Measurements from ENCODE around the gene RXRA.

RXRA gene

DNA sequence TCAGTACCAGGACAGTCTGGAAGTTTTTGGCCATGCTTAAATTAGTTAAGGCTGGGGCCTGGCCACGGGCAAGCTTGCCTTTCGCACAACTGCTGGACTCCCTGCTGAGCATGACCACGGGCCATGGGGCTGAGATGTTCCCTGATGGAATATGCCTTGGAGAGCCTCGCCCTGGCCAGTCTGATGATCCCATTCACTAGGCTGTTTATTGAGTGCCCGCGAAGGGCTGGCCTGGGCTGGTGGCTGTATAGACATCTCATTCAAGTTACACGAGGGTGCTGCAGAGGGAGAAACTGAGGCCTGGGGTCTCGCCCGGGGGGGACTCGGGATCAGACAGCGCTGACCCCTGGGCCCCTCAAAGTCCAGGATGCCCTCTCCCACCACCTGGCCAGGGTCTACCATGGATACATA, 7.8 kb upstream of the RXRA start:
- DNase-seq (ENCODE audit: low read depth) = no peak
- no peak overlapping the region for H3K4me3 ChIP-seq (ENCODE audit: low read length)
- TF ChIP-seq, protein P1, sequence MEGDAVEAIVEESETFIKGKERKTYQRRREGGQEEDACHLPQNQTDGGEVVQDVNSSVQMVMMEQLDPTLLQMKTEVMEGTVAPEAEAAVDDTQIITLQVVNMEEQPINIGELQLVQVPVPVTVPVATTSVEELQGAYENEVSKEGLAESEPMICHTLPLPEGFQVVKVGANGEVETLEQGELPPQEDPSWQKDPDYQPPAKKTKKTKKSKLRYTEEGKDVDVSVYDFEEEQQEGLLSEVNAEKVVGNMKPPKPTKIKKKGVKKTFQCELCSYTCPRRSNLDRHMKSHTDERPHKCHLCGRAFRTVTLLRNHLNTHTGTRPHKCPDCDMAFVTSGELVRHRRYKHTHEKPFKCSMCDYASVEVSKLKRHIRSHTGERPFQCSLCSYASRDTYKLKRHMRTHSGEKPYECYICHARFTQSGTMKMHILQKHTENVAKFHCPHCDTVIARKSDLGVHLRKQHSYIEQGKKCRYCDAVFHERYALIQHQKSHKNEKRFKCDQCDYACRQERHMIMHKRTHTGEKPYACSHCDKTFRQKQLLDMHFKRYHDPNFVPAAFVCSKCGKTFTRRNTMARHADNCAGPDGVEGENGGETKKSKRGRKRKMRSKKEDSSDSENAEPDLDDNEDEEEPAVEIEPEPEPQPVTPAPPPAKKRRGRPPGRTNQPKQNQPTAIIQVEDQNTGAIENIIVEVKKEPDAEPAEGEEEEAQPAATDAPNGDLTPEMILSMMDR (conservative IDR thresholded peaks at IDR 0.05; ENCODE audit: low read length) = no peak

DNA sequence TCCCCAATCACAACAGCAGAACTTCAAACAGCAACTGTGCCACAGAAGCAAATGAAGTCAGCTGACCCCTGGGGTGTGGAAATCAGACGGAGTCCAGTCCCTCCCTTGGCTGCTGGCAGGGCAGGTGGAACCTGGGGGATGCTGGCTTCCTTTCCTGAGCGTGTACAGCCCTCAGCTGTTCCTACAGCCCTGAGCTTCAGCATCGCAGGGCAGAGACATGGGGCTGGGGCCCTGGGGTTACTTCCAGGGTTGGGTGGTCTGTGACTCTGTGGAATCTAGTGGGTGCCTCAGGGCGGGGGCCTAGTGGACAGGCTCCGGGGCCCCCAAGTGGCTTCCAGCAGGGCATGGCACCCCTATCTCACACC, 7.3 kb upstream of the RXRA start:
- TF ChIP-seq, protein P1 (conservative IDR thresholded peaks at IDR 0.05; ENCODE audit: low read length) = no peak
- H3K4me3 ChIP-seq (ENCODE audit: low read length) = no peak overlapping the region
- no peak for DNase-seq (ENCODE audit: low read depth)

DNA sequence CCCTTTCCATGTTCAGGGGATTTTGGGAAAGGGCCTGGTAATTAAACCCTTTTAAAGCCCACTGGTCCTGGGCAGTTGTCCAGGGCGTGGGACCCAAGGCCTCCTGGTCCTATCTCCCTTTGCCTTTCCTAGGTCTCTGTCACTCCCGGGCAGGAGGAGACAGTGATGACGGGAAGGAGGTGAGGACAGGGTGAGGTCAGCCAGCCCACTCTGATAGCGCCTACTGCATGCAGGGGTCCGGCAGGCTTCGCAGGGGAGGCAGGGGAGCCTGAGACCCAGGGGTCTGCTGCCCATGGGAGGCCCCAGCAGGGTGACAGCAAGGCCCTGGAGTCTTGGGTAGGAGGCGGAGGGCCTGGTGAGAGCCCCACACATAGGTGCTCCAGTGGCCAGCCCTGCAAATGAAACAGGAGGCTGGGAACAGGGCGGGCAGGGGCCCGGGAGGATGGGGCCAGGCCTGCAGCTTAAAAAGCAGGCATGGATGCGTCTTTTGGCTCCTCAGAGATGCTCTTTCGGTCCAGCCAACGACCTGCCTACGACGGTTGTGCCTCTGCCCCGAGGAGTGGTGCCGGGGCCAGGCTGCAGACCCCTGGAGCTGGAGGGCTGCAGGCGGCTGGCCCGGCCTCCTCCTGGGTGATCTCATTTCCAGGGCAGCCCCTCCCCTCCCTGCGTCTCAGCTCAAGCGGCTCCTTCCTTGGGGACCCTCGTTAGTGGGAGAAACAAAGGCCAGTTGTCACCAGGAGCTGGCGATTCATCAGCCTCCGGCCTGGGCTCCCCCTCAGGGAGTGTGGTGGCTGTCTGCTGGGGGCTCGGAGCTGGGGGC, 6.7 kb upstream of the RXRA start:
- H3K4me3 ChIP-seq (ENCODE audit: low read length) = no peak overlapping the region
- no peak for DNase-seq (ENCODE audit: low read depth)
- TF ChIP-seq, protein P1 (conservative IDR thresholded peaks at IDR 0.05; ENCODE audit: low read length) = no peak

DNA sequence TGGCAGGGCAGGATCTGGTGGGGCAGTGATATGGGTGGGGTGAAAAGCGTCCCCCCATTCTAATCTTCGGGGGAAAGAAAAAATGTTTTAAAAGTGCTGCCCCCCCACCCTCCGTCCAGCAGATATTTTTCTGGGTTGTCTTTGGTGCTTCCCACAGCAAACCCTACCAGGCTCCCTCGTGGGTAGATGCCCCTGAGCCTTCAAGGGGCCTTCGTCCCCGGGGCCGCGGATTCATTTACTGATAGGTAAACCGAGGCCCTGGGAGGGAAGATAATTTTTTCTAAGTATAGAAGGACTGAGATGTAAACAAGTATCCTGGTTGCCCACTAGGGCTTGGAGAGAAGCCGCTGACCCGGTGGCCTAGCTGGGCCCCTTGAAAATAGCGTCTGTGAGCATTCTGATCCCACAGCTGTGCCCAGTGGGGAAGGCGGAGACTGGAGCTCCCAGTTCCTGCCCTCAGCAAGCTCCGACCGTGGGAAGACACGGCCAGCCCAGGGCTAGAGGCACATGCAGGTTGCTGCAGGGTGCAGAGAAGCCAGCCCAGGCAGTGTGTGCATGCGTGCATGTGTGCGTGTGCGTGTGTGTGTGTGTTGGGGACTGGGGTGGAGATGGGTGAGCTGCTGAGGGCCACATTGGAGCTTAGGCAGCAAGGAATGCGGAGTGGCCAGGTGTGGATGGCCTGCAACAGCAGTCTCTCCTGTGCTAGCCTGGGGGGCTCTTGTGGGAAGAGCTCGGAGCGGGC, 6.0 kb upstream of the RXRA start:
- no peak for DNase-seq (ENCODE audit: low read depth)
- TF ChIP-seq, protein P1 (conservative IDR thresholded peaks at IDR 0.05; ENCODE audit: low read length) = no peak
- H3K4me3 ChIP-seq (ENCODE audit: low read length) = no peak overlapping the region

DNA sequence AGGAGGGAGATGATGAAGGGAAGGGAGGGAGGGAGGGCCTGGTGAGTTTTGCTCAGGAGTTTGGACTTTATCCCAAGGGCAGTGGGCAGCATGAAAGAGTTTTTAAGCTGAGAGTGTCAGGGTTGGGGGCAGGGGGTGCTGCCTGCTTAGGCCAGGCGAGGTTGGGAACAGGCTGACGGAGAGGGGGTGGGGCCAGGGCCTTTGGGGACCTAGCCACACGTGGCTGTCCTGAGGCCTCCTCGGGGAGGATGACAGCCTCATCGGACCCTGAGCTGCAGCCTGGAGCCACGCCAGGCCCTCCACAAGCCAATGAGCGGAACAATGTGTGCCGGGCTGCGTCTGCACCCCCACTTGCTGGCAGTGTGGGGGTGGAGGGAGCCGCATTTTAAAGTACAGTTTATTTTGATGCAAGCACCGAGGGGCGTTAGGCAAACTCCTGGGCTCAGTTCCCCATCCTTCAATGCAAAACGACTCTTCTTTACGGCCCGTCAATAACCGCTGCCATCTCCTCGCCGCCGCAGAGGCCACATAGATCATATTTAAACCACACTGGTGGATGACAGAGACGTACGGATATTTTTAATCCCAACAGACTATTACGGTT, 5.3 kb upstream of the RXRA start:
- no peak for DNase-seq (ENCODE audit: low read depth)
- TF ChIP-seq, protein P1 (conservative IDR thresholded peaks at IDR 0.05; ENCODE audit: low read length) = no peak
- no peak overlapping the region for H3K4me3 ChIP-seq (ENCODE audit: low read length)

DNA sequence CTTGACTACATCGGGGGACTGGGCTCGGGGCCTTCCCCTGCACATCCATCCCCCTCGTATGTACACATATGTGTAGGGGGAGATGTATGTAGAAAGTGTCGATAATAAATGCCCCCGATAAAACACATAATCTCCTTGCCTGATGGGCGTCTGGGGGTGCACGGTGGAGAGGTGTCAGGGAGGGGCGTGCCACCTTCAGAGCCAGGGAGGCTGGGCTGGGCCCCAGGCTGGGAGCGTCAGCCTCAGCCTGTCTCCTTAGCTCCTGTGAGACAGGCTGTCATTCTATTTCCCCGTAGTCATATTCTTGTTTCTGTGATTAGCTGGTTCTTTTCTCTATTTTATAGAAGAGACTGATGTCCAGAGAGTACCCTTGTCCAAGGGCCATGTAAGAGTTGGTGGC, 4.7 kb upstream of the RXRA start:
- TF ChIP-seq, protein P1 (conservative IDR thresholded peaks at IDR 0.05; ENCODE audit: low read length) = no peak
- DNase-seq (ENCODE audit: low read depth) = no peak

More for the DNA sequence above, 4.7 kb upstream of the RXRA start:
- H3K4me3 ChIP-seq (ENCODE audit: low read length) = no peak overlapping the region
